ENCODE measurements around the gene AGAP1.

- TF ChIP-seq CTCF (IDR thresholded peaks at IDR 0.05) (no peak), POLR2A (IDR thresholded peaks at IDR 0.05) (no peak)
These were observed 532.0 kb downstream of the AGAP1 start for GRCh38 chr2:236025892-236026291.

Measured in thyroid gland (tissue), 4 donors.